Erythroblast (primary cell): ENCODE data around the gene GTPBP4.

Source experiments
- GATA1 ChIP-seq: IDR thresholded peaks from 2 replicates; pipeline ENCODE4 v1.6.1; 2011; ENCODE audit warnings: low read depth, mild to moderate bottlenecking, control low read depth, low read length, moderate library complexity
- POLR2A ChIP-seq: IDR thresholded peaks from 2 replicates; pipeline ENCODE4 v1.6.1; 2011; ENCODE audit warnings: mild to moderate bottlenecking, low read length

DNA sequence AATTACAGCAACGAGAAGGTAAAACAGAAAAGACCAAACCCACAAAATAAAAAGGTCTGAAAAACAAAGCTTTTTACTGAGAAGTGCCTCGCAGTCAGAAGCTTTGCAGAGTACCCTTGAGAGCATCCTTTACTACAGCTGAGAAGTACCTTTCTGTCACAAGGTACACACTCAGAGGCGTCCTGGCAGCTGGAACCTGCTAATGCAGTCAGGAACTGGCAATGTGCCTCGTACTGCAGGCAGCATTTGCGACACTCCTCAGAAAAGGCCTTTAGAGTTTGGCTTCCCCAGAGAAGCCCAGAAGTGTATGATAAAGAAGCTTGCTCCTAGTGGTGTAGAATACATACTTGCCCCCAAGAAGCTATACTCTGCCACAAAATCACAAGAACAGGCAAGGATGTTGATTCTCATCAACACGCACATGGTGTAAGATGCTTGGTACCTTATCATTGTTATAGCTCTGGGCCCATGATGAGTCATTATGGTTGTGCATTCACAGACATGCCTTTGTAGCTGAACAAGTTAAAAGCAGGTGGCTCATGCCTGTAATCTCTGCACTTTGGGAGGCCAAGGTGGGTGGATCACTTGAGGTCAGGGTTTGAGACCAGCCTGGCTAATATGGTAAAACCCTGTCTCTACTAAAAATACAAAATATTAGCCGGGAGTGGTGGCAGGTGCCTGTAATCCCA, 2.0 kb upstream of the GTPBP4 start:
- TF ChIP-seq POLR2A = no peak
- TF ChIP-seq GATA1 = no peak
